COLO668 (cell line): ENCODE data around the gene FKBP7.
"Not testable (repeated sequence)": the region's sequence is repeated elsewhere in the genome, so short reads cannot be mapped to it uniquely, and the experiment has no call there.

Experiments used
- DNase-seq: peaks from one replicate; lab custom pipeline; 2025; ENCODE audit not compliant: unreplicated experiment; lab: John Stamatoyannopoulos, UW

Gene FKBP7

DNA sequence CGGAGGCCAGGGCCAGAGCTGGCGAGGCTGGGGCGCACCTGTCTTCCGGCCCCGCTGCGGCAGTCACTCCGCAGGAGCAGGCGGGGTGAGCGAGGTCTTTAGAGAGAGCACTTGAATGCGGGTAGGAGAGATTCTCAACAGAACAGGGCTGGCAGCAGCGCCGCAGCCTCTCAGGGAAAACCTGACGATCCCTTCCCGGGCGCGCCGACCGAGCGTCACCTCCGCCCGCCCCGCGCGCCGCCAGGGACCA is 28.0 kb downstream of the FKBP7 start:
- peak; percentile 93 for DNase-seq

DNA sequence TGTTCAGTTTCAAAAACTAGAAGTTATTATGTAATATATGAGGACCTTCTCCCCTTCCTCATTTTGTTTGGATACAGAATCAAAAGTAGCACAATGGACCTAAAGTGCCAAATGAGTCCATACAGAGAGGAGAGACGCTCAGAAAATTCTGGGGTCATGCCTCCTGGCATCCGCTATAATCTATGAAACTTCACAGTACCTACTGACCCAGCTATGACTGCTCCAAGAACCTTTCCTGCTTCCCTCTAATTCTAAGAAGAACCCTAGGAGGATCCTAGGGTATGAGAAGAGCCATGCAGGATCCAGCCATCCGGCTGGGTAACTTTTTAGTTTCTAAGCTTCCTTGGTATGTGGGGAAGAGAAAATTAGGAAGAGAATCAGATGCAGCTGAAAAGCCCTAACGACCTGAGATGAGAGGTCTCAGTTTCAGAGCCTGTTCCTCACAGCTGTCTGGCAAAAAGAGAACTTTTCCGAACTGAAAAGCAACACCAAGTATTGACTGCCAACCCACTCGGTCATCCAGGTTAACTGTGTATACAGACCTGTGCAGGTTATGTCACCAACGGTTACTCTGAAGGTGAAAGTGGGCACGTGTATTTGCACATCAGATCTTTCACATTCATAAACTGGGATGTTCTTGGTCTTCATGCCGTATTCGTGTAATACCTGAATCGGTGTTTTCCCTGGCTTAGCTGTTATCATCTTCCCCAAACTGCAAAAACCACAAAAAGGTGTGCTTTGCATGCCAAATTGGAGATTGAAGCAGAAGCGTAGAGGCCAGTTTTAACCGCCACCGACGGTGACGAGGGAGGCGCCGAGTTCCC is 28.5 kb downstream of the FKBP7 start:
- DNase-seq, result peak; percentile 49

DNA sequence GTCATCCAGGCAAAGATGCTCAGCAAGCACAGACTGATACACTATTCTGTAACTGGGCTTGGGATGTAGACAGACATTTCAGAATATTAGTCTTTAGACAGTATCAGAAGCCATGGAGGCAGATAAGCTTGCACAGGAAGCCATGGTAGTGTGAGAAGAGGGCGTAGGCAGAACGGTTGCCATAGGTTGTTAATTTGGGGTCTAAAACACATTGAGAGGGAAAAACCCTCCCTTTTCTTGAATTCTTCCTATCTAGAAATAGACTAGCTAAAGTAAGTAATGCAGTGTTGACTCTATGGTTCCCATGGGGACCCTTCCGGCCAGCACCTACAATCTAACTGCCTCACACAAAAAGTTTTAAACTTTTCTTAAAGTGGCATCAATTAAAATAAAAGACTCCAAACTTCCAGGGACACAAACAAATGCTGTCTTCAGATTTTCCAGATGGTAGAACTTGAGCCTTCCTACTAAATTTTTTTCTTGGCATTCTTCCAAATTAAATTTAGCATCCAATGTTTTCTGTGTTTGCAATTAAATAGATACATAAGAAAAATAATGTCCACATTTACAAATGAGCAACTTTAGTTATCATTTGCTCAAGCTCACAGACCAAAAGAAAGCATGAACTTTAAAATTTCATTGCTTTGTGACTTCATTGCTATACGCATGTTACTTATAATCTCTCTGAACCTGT is 29.3 kb downstream of the FKBP7 start:
- DNase-seq, result no peak

DNA sequence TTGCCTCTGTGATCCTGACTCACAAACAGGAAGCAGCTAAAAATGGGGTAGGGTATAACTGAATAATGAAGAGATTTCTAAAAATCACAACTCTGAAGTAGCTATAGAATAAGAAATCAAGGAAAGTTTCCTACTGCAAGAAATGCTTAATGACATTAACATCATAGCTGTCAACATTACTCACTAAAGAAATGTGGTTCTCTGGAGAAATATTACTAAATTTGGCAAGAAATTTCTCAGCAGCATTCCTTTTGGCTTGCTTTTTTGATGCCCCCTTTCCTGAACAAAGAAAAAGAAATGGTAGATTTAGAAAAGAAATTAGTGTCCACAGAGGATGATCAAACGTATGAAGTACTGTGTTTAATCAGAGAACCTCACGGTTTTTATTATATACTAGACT is 37.0 kb downstream of the FKBP7 start:
- DNase-seq, result no peak

DNA sequence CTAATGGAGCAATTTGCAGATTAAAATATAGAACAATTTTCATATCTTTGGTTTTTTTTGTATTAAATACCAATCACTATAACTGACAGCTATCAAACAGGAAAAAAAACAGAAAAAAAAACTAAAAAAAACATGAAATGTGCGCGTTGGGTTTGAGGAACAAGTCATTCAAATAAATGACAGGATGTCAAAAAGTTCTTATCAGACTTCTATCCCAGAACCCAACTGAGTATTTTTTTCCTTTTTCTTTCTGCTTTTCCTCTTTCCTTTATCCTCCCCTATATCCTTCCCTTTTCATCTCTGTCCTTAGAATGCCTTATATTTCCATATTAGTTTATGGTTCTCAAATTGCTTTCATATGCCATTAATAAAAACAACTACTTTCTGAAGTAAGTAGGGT is 41.7 kb downstream of the FKBP7 start:
- DNase-seq, result no peak

DNA sequence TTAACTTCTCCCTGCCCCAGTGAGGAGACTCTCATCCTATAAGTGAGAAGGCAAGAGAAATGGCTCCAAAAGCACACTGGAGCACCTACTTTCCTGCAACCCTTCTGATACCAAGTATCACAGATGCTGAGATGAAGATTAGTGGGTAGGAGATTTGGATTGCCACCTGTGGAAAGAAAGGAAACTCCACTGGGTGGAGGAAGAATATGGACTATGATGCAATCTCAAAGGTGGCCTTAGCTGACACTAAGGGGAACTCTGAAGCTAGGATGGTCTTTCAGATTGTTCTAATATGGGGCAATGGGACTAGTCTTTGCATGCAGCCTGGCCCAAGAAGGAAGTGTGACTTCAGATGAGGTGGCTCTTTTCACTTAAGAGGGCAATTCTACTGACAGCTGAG is 49.1 kb downstream of the FKBP7 start:
- DNase-seq, result no peak

DNA sequence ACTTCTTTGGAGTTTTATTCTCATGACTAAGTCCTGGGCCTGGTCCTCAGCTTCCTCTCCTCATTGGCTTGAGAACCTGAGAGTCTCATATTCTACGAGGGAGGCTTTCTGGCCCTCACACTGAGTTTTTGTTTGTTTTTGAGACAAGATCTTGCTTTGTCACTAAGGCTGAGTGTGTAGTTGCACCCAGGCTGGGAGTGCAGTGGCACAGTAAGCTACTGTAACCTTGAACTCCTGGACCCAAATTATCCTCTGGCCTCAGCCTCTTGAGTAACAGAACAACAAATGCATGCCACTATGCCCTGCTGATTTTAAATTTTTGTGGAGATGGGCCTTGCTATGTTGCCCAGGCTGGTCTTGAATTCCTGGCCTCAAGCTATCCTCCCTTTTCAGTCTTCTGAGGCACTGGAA is 50.0 kb downstream of the FKBP7 start:
- DNase-seq, result no peak

DNA sequence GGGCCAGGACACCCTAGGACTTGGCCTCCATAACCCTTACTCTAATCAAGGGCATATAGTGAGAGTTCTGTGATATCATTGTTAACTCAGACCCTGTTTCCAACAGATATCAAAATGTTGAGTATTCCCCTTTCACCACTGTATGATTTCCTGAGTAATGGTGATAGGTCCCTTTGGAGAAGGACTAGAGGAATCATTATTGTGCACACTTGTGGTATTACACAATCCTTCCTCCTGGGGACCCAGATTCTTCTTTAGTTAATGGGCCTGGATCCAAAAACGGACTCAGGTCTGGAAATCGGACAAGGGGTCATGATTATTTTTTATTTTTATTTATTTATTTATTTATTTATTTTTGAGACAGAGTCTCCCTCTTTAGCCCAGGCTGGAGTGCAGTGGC is 50.9 kb downstream of the FKBP7 start:
- no peak for DNase-seq

DNA sequence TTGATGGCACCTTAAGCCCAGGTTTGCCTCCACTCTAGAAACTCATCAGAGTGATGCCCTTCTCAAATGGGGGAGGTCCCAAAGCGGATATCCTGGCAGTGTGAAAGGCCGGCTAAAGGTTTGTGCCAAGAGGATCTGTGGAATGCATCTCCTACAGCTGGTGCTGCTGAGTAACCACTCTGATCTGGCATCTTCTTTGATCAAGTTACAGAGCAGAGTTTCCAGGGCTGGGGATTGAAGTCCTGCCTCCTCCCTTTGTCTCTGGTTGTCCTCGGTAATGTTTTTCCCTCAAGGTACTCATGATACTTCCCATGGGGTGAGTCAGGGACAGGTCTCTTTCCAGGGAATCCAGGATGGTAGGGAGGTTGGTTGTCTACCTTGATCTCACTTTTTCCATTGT is 52.0 kb downstream of the FKBP7 start:
- no peak for DNase-seq

DNA sequence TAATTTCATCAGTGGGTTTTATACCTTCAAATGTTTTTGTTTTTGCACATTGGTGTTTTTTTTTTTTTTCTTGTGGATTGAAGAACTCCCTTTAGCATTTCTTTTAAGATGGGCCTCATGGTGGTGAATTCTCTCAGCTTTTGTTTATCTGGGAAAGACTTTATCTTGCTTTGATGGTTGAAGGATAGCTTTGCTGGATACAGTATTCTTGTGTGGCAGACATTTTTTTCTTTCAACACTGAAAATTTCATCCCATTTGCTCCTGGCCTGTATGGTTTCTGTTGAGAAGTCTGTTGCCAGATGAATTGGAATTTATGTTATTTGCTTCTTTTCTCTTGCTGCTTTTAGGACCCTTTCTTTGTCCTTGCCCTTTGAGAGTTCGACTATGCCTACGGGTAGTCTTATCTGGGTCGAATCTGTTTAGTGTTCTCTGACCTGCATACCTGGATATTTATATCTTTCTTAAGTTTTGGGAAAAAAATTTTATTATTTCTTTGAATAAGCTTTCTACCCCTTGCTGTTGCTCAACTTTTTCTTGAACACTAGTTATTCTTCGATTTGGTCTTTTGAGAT is 53.1 kb downstream of the FKBP7 start:
- no peak for DNase-seq

DNA sequence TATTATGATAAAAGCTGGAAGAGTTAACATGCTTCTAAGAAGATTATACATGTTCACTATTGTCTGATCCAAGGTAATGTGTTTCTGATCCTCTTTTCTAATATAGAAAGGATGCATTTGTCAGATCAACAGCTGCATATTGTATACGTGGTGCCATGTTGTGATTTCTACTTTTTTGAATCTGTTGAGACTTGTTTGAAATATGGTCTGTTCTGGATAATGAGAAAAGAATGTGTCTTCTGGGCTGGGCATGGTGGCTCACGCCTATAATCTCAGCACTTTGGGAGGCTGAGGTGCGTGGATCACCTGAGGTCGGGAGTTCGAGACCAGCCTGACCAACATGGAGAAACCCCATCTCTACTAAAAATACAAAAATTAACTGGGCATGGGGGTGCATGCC is 54.7 kb downstream of the FKBP7 start:
- not testable (repeated sequence) for DNase-seq

DNA sequence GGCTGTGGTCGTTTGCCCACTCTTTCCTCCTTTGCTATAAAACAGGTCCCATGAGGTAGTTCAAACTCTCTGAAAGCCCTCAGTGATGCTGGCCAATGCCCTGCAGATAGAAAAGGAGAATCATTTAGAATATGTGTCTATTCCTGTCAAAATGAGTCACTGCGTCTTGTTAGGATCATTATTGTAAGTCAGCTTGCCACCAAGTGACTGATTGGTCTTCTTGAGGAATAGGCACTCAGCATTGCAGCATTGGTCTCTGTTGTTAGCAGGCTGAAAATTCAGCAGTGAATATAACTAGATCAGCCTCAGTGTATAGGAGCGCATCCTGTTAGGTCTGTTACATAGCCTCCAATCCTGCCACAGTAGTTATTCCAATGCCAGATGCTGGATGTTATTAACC is 56.3 kb downstream of the FKBP7 start:
- DNase-seq, result no peak

DNA sequence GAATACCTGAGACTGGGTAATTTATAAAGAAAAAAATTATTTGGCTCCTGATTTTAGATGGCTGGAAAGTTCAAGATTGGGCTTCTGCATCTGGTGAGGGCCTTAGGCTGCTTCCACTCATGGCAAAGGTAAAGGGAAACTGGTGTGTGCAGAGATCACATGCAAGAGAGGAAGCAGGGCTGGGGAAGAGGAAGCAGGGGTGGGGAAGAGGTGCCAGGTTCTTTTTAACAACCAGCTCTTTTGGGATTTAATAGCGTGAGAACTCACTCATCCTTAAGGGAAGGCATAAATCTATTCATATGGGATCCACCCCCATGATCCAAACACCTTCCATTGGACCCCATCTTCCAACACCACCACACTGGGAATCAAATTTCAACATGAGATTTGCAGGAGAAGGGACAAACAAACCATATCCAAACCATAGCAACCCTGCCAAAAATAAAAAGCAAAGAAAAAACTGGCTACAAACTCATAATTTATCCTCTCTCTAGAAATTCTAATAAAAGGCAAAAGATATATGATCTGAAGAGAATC is 57.9 kb downstream of the FKBP7 start:
- DNase-seq, result no peak

DNA sequence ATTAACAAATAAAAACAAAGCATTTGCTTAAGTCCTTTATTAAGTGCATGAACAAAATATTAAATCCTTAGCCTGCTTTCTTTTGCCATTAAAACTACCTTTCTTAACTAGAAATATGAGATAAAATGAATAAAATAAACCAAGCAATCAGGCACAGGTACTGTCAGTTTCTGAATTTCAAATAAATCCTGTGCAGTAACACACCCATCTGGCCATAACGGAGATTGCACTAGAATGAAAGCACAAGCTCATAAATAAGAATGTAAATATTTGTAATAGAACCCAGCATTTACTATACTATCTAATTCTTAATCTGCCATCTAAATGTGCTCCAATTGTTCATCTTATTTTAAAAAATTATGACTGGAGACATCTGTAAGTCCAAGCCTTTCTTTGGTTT is 59.3 kb downstream of the FKBP7 start:
- no peak for DNase-seq

DNA sequence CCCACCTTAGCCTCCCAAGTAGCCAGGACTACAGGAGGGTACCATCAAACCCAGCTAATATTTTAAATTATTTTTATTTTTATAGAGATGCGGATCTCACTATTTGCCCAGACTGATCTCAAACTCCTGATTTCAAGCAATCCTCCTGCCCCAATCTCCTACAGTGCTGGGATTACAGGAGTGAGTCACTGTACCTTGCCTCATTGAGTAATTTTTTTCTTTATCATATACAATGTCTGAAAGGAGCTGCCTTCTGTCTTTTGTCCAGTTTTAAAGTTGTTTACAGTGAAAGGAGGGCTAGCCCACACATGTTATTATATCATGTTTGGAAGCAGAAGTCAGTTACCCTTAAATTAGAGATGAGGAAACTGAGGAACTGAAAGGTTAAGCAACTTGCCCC is 60.0 kb downstream of the FKBP7 start:
- DNase-seq, result no peak

DNA sequence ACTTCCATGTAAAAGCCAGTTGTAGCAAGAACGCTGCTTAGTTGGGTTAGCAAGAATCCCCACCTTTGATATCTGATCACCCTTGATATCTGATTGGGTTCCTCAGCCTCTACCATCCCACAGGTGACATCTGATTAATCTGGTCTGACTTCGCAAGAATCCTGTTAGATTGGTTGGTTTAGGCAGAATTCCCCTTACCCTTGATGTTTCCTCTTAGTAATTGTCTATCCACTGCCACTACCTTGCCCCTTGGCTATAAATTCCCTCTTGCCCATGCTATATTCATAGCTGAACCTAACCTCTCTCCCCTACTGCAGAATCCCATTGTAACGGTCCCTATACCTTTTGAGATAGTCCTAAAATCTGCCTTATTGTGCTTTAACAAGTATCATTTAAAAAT is 60.5 kb downstream of the FKBP7 start:
- no peak for DNase-seq

DNA sequence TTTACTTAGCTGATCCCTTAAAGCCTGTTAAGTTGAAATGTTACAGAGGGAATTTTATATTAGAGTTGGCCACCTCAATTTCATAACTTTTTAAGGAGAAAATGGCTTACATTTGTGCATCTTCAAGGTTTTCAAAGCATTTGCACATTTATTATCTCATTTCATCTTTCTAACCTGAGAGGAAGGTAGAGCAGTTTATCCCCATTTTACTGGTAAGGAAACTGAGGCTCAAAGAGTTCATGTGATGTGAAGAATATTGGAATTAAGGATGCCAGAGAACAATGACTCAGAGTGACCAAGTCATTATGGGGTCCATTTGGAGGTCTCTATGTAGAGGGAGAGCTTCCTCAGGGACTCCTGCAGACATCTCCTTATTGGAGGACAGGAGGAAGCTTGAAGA is 62.4 kb downstream of the FKBP7 start:
- DNase-seq, result no peak

DNA sequence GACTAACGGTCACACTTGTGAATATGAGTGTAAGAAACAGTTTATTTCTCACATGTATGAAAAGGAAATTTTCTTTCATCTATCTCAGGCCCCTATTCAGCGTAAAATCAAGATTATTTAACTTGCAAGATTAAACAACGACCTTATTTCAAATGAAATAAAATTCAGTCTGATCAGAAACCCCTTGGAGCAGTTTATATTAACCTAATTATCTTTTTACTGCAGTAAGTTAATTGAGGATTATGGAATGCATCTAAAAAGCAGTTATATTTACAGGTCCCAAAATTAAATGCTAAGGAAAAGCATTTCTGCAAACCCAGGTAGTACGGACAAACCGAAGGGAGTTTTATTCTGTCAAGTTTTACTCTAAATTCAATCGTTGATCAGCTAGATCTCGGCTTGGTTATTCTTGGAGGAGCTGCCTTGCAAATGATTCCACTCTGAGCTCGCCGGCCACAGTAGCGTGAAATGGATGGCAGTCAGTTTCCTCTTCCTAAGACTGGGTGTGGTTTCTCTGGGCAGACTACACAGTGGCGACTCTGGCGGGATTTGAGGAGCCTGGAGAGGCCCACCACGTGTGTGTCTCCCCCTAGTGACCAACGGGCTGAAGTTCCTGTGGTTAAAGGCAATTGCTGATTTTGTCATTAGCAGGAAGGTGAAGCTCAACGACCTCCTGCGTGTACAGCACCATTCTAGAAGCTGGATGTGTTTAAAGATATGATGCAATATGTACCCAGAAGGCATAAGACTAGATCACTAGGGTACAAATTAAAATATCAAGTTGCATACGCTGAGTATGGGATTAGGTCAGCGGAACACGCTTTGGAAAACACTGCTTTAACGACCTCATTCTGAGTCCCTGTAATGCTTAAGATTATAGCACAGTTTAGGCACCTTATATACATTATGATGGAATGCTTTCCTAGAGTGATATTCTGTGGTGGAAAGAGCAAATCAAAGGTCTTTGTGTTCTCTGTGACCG is 63.8 kb downstream of the FKBP7 start:
- peak; percentile 92 for DNase-seq
